PC-9 (cell line): Measurements from ENCODE around the gene GRM7. TPM values are rescaled to one million over a fixed set of nuclear protein-coding genes. Genes with fewer than 3 reads are reported as not detected.

Source experiments
- BruUV-seq: library from RNA; stranded (reverse); fragments of 400-500 nt; replicated peaks from 2 replicates; lab custom pipeline; 2021; lab: Mats Ljungman, UMichigan
- CTCF ChIA-PET: fragments of 300-600 bp; sonication (Branson Sonifier 250); formaldehyde crosslinking; loops from one replicate; lab custom pipeline; 2022; ENCODE audit warnings: antibody characterized with exemption; lab: Charles Lee
- POLR2A ChIA-PET: fragments of 300-600 bp; sonication (Branson Sonifier 250); formaldehyde crosslinking; loops from one replicate; lab custom pipeline; 2022; ENCODE audit warnings: antibody characterized with exemption; ENCODE audit not compliant: unreplicated experiment; lab: Charles Lee
- DNase-seq, 2 experiments: peaks; one replicate each; pipeline versions ENCODE4 v3.0.0 to v3.0.0-alpha.2; 2015 to 2022; ENCODE audit warnings: mixed read lengths in 1 of 2
- H2AFZ ChIP-seq: fragments of 200-600 bp; sonication (generic); 2 replicates; pipeline ENCODE4 v1.8.1; 2017; ENCODE audit warnings: antibody characterized with exemption
- H3F3A ChIP-seq: fragments of 200-600 bp; sonication (generic); 2 replicates; pipeline ENCODE4 v1.8.1; 2017; ENCODE audit warnings: antibody characterized with exemption, mild to moderate bottlenecking, low read depth; ENCODE audit not compliant: insufficient read depth
- H3K27ac ChIP-seq: fragments of 200-600 bp; sonication (generic); 2 replicates; pipeline ENCODE4 v1.6.1; 2016; ENCODE audit warnings: mixed run types
- H3K27me3 ChIP-seq: fragments of 200-600 bp; sonication (generic); 2 replicates; pipeline ENCODE4 v1.6.1; 2016; ENCODE audit warnings: low read depth, mixed run types; ENCODE audit not compliant: insufficient read depth
- H3K36me3 ChIP-seq: fragments of 200-600 bp; sonication (generic); 2 replicates; pipeline ENCODE4 v1.6.1; 2016; ENCODE audit warnings: low read depth, mixed run types
- H3K4me1 ChIP-seq: fragments of 200-600 bp; sonication (generic); replicated peaks from 2 replicates; pipeline ENCODE4 v1.6.1; 2016; ENCODE audit warnings: mixed run types; ENCODE audit not compliant: insufficient read depth
- H3K4me2 ChIP-seq: fragments of 200-600 bp; sonication (generic); 2 replicates; pipeline ENCODE4 v1.6.1; 2017; ENCODE audit warnings: mixed run types
- H3K4me3 ChIP-seq: fragments of 200-600 bp; sonication (generic); 2 replicates; pipeline ENCODE4 v1.6.1; 2016; ENCODE audit warnings: mixed run types
- H3K79me2 ChIP-seq: fragments of 200-600 bp; sonication (generic); 2 replicates; pipeline ENCODE4 v1.6.1; 2017; ENCODE audit warnings: low read depth, mixed run types
- H3K9me2 ChIP-seq: fragments of 200-600 bp; sonication (generic); 2 replicates; pipeline ENCODE4 v1.8.1; 2017; ENCODE audit warnings: mild to moderate bottlenecking; ENCODE audit not compliant: insufficient read depth
- H3K9me3 ChIP-seq: fragments of 200-600 bp; sonication (generic); 2 replicates; pipeline ENCODE4 v1.8.1; 2016; ENCODE audit warnings: low read depth; ENCODE audit not compliant: insufficient read depth
- H4K20me1 ChIP-seq: fragments of 200-600 bp; sonication (generic); 2 replicates; pipeline ENCODE4 v1.8.1; 2017; ENCODE audit not compliant: insufficient read depth
- EZH2 ChIP-seq: fragments of 200-600 bp; sonication (generic); IDR thresholded peaks from 2 replicates; pipeline ENCODE4 v1.8.0; 2017; ENCODE audit warnings: antibody characterized with exemption, low read depth
- intact Hi-C: fragments of 100-400 bp; cut with micrococcal nuclease; formaldehyde crosslinking; loops from one replicate; pipeline ENCODE4 v1.10.0; 2022; ENCODE audit not compliant: unreplicated experiment
- total RNA-seq: library from RNA; stranded (reverse); gene quantifications from 2 replicates; pipeline ENCODE4 v1.2.3, GENCODE V29; 2021
- TF ChIP-seq, protein P1 (sequence below): fragments of 200-600 bp; sonication (generic); conservative IDR thresholded peaks from 2 replicates; pipeline ENCODE4 v1.6.1; 2017; ENCODE audit warnings: mixed run types, antibody characterized with exemption, mild to moderate bottlenecking, moderate library complexity

Gene GRM7
- total RNA-seq, 1 experiment from 2014 or later = not detected

DNA sequence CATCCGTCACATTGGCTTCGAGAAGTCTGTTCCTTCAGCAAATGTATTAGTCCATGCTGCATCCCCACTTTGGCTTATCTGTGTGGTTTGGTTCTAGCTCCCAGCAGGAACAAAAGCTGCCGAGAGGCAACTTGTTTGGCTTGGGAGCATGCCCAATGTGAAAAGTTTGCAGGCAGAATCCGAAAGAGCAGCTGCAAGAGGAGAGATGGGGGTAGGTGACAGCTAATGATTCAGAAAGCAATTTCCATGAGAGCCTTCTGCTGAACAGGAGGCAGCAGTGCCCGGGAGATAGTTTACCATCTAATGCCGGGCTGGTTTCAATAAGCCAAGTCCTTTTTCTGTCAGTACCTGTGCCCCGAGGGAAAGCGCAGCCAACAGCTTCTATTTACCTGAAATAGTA lies 60.2 kb downstream of the GRM7 start:
- no peak for TF ChIP-seq EZH2
- TF ChIP-seq, protein P1, sequence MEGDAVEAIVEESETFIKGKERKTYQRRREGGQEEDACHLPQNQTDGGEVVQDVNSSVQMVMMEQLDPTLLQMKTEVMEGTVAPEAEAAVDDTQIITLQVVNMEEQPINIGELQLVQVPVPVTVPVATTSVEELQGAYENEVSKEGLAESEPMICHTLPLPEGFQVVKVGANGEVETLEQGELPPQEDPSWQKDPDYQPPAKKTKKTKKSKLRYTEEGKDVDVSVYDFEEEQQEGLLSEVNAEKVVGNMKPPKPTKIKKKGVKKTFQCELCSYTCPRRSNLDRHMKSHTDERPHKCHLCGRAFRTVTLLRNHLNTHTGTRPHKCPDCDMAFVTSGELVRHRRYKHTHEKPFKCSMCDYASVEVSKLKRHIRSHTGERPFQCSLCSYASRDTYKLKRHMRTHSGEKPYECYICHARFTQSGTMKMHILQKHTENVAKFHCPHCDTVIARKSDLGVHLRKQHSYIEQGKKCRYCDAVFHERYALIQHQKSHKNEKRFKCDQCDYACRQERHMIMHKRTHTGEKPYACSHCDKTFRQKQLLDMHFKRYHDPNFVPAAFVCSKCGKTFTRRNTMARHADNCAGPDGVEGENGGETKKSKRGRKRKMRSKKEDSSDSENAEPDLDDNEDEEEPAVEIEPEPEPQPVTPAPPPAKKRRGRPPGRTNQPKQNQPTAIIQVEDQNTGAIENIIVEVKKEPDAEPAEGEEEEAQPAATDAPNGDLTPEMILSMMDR = no peak
- H3K4me3 ChIP-seq = no peak overlapping the region
- no peaks in the 10 kb centered on the region for H4K20me1 ChIP-seq
- H3K4me2 ChIP-seq = no peak overlapping the region
- H2AFZ ChIP-seq = no peak overlapping the region
- no peaks in the 10 kb centered on the region for H3K9me2 ChIP-seq
- ChIA-PET POLR2A (no interaction called here), CTCF (no interaction called here)
- H3K9me3 ChIP-seq = no peaks in the 10 kb centered on the region
- H3K36me3 ChIP-seq = no peaks in the 10 kb centered on the region
- no peak overlapping the region for H3K27ac ChIP-seq
- H3F3A ChIP-seq = no peaks in the 10 kb centered on the region
- no peak for DNase-seq
- no peaks in the 10 kb centered on the region for H3K4me1 ChIP-seq
- 0 out of 2 replicates have a peak, but pooled peaks cover 6% of the 10 kb centered on the region for H3K27me3 ChIP-seq
- no peaks in the 10 kb centered on the region for H3K79me2 ChIP-seq
- intact Hi-C loops = no loop called here
- BruUV-seq = no TSS peak

DNA sequence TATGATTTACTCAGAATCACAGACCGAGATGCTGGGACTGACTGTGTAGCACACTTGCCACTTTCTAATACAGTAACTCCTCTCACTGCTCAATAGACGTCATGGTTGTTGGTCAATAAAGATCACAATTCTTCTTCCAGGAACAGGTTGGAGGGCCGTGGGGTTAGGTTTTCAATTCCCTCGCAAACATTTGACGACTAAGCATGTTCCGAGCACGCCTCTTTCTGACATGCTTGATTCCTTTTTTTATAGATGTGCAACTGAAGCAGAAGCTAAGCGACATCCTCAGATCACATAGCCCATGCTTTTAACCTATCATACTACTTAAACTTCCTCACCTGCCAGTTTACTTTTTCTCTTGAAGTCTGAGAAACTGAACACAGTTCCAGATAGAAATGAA lies 61.0 kb downstream of the GRM7 start:
- Histone ChIP-seq H3K36me3 (no peaks in the 10 kb centered on the region), H3K4me1 (no peaks in the 10 kb centered on the region), H3K79me2 (no peaks in the 10 kb centered on the region), H3K9me2 (no peaks in the 10 kb centered on the region), H3F3A (no peaks in the 10 kb centered on the region), H3K27ac (no peak overlapping the region), H3K4me2 (no peak overlapping the region), H3K9me3 (no peaks in the 10 kb centered on the region), H4K20me1 (no peaks in the 10 kb centered on the region), H3K4me3 (no peak overlapping the region), H3K27me3 (0 out of 2 replicates have a peak, but pooled peaks cover 6% of the 10 kb centered on the region), H2AFZ (no peak overlapping the region)
- intact Hi-C loops = no loop called here
- CTCF ChIA-PET = no interaction called here
- BruUV-seq = no TSS peak
- TF ChIP-seq, protein P1 = no peak
- TF ChIP-seq EZH2 = no peak
- POLR2A ChIA-PET = no interaction called here
- DNase-seq = no peak

DNA sequence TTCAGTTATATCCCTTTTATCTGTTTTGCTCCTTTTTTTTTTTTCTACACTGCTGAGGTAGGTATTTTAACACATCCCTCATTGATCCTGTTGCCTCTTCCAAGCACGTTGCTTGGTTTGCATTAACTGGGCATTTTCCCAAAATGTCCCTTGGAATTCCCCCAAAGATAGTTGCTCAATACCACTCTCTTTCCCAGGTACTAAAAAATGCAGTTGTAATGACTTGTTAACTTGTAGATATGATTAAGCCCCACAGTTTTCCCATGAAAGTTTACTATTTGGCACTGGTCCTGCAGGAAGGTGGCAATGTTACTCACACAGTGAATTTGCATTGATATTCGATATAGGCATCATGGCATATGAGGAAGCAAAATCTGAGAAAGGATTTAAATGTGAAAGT lies 67.1 kb downstream of the GRM7 start:
- H3F3A ChIP-seq = no peaks in the 10 kb centered on the region
- H3K27me3 ChIP-seq = no peaks in the 10 kb centered on the region
- no peak for DNase-seq
- H3K79me2 ChIP-seq = no peaks in the 10 kb centered on the region
- CTCF ChIA-PET = no interaction called here
- H3K36me3 ChIP-seq = no peaks in the 10 kb centered on the region
- no peak overlapping the region for H2AFZ ChIP-seq
- 0 out of 2 replicates have a peak, but pooled peaks cover 6% of the 10 kb centered on the region for H3K9me3 ChIP-seq
- TF ChIP-seq, protein P1 = no peak
- no peak for TF ChIP-seq EZH2
- no peak overlapping the region for H3K4me2 ChIP-seq
- H3K27ac ChIP-seq = no peak overlapping the region
- no peaks in the 10 kb centered on the region for H4K20me1 ChIP-seq
- no TSS peak for BruUV-seq
- no peaks in the 10 kb centered on the region for H3K4me1 ChIP-seq
- POLR2A ChIA-PET = no interaction called here
- H3K9me2 ChIP-seq = no peaks in the 10 kb centered on the region
- no peak overlapping the region for H3K4me3 ChIP-seq
- intact Hi-C loops = no loop called here
